Body of pancreas (tissue), 4 donors: ENCODE results near the gene CDK19.

Experiments
- POLR2A ChIP-seq, 3 donors: fragments of 450-650 bp; IDR thresholded peaks; one replicate each; pipeline ENCODE4 v1.6.1; 2016; ENCODE audit warnings: antibody characterized with exemption in 3 of 3, mild to moderate bottlenecking in 2 of 3
- TF ChIP-seq, protein P1 (sequence below), 7 experiments: fragments of 450-650 bp in 4 of 7; fragments of 200-600 bp in 3 of 7; sonication (generic) in 3 of 7; IDR thresholded peaks; one replicate each; pipeline ENCODE4 v1.5.1; 2016 to 2019; ENCODE audit warnings: antibody characterized with exemption in 7 of 7

DNA sequence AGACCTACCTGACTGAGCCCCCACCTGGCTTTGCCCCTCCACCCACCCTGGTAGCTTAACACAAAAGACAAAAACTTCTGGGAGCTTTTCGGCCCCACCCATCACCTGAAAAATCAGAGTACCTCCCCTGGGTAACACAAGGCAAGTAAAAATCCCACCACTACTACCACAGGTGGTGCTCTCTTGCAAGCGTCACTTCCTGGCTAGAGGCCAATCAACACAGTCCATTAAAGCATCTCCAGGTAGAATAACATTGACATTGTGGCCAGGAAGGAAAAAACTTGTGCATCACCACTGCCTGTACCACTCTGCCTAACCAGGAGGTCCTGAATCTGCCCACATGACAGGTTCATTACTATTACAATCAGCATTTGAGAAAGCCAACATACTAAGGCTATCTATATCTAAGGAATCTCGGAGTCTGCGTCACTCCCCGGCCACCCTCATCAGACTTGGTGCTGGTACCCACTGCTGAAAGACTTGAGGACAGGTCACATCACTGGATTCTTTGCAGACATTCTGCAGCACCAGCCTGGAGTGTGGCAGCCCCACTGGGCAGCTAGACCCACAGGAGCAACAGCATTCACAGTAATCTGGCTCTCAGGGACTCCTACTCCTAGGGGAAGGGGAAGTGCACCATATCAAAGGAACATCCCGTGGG, 125.9 kb downstream of the CDK19 start:
- TF ChIP-seq, protein P1, sequence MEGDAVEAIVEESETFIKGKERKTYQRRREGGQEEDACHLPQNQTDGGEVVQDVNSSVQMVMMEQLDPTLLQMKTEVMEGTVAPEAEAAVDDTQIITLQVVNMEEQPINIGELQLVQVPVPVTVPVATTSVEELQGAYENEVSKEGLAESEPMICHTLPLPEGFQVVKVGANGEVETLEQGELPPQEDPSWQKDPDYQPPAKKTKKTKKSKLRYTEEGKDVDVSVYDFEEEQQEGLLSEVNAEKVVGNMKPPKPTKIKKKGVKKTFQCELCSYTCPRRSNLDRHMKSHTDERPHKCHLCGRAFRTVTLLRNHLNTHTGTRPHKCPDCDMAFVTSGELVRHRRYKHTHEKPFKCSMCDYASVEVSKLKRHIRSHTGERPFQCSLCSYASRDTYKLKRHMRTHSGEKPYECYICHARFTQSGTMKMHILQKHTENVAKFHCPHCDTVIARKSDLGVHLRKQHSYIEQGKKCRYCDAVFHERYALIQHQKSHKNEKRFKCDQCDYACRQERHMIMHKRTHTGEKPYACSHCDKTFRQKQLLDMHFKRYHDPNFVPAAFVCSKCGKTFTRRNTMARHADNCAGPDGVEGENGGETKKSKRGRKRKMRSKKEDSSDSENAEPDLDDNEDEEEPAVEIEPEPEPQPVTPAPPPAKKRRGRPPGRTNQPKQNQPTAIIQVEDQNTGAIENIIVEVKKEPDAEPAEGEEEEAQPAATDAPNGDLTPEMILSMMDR (IDR thresholded peaks at IDR 0.05), result no peak
- no peak for TF ChIP-seq POLR2A (IDR thresholded peaks at IDR 0.05)
